ENCODE measurements around the gene MRPL33.

MRPL33 gene

GRCh38 chr2:27803046-27803445 is 31.5 kb downstream of the MRPL33 start:
- TF ChIP-seq CTCF (conservative IDR thresholded peaks at IDR 0.05; ENCODE audit: low read depth) = no peak
- ChIA-PET CTCF (interaction anchor here (0.5 kb wide), 1 partner anchor 448 kb away, joined by 3 read pairs; no protein-coding TSS in a partner anchor), POLR2A (ENCODE audit: low non-redundant PET) (no interaction called here)
- no peak for DNase-seq (ENCODE audit: low spot score)
- H3K27ac ChIP-seq = no peak overlapping the region

DNA sequence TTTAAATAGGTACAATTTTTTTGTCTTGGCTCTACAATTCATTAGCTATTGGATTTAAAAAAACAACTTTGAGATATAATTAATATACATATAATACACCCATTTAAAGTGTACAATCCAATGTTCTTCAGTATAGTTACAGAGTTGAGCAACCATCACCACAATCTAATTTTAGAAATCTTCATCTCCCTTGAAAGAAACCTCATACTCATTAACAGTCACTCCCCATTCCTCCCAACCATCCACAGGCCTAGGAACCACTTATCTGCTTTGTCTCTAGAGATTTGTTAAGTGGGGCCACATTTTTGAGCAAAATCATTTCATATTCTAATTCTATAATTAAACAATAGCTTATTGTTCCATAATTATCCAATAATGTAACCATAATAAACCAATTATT is 32.6 kb downstream of the MRPL33 start:
- CTCF ChIA-PET = interaction anchor here (0.6 to 0.7 kb wide), 4 partner anchors 9 to 288 kb away, joined by 3 to 5 read pairs (median 4); no protein-coding TSS in a partner anchor
- H3K27ac ChIP-seq = no peak overlapping the region
- DNase-seq (ENCODE audit: low spot score) = no peak
- POLR2A ChIA-PET (ENCODE audit: low non-redundant PET) = no interaction called here
- no peak for TF ChIP-seq CTCF (conservative IDR thresholded peaks at IDR 0.05; ENCODE audit: low read depth)

- ChIA-PET POLR2A (ENCODE audit: low non-redundant PET) (no interaction called here), CTCF (no interaction called here)
- no peak for DNase-seq (ENCODE audit: low spot score)
- TF ChIP-seq CTCF (conservative IDR thresholded peaks at IDR 0.05; ENCODE audit: low read depth) = no peak
- no peak overlapping the region for H3K27ac ChIP-seq
These were observed 33.7 kb downstream of the MRPL33 start for GRCh38 chr2:27805180-27805579.

GRCh38 chr2:27806311-27807059 is 35.0 kb downstream of the MRPL33 start:
- ChIA-PET CTCF (interaction anchor here (0.8 kb wide), 2 partner anchors 34 to 76 kb away, joined by 3 to 4 read pairs; no protein-coding TSS in a partner anchor), POLR2A (ENCODE audit: low non-redundant PET) (no interaction called here)
- H3K27ac ChIP-seq = no peak overlapping the region
- TF ChIP-seq CTCF (conservative IDR thresholded peaks at IDR 0.05; ENCODE audit: low read depth) = no peak
- no peak for DNase-seq (ENCODE audit: low spot score)

GRCh38 chr2:27807476-27807875 is 36.0 kb downstream of the MRPL33 start:
- peak; percentile 34 for TF ChIP-seq CTCF (conservative IDR thresholded peaks at IDR 0.05; ENCODE audit: low read depth)
- CTCF ChIA-PET = interaction anchor here (0.6 to 0.8 kb wide), 2 partner anchors 24 to 75 kb away, joined by 4 read pairs; no protein-coding TSS in a partner anchor
- DNase-seq (ENCODE audit: low spot score) = no peak
- no peak overlapping the region for H3K27ac ChIP-seq
- POLR2A ChIA-PET (ENCODE audit: low non-redundant PET) = no interaction called here

DNA sequence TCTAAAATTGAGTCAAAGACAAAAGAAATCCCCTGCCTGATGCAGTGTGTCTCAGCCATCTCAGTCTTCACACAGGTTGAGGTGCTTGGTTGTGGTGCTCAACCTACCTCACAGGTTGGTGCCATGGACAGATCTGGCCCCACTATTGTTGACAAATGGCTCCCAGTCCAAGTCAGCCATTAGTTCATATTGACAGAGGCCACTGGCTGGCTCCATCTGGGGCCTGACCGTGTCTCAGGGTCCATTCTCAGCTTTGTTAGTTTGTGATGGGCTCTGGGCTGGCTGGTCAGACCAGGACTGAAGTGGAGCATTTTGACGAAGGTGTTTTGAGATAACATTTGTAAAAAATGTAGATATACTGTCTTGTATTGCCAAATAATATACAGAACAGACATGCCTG is 36.9 kb downstream of the MRPL33 start:
- ChIA-PET CTCF (interaction anchor here (0.5 kb wide), 1 partner anchor 447 kb away, joined by 3 read pairs; no protein-coding TSS in a partner anchor), POLR2A (ENCODE audit: low non-redundant PET) (interaction anchor here (0.6 kb wide), 1 partner anchor 583 kb away, joined by 4 read pairs; no protein-coding TSS in a partner anchor)
- no peak for TF ChIP-seq CTCF (conservative IDR thresholded peaks at IDR 0.05; ENCODE audit: low read depth)
- H3K27ac ChIP-seq = no peak overlapping the region
- no peak for DNase-seq (ENCODE audit: low spot score)
